Neural cell (in vitro differentiated cells): Measurements from ENCODE around the gene FXYD1. TPM values are rescaled to one million over a fixed set of nuclear protein-coding genes. Genes with fewer than 3 reads are reported as not detected.

Experiments used
- H2AFZ ChIP-seq: fragments of 200-600, 300-800 bp; sonication (generic), shearing (Covaris generic); 2 replicates; pipeline ENCODE4 v1.6.0; 2014; ENCODE audit warnings: low read depth, mild to moderate bottlenecking, antibody characterized with exemption, low read length, moderate library complexity
- H3F3A ChIP-seq: fragments of 200-600 bp; shearing (Covaris generic); 2 replicates; pipeline ENCODE4 v1.6.1; 2016; ENCODE audit warnings: mild to moderate bottlenecking, moderate library complexity, mixed read lengths, antibody characterized with exemption, low read length; ENCODE audit not compliant: insufficient read depth, poor library complexity, severe bottlenecking
- H3K27ac ChIP-seq: fragments of 200-600, 300-800 bp; sonication (generic), shearing (Covaris generic); 2 replicates; pipeline ENCODE4 v1.5.1; 2014; ENCODE audit warnings: mild to moderate bottlenecking, low read length, moderate library complexity
- H3K27me3 ChIP-seq: fragments of 300-800, 200-600 bp; sonication (generic), shearing (Covaris generic); 2 replicates; pipeline ENCODE4 v1.6.0; 2014; ENCODE audit warnings: mild to moderate bottlenecking, low read depth, low read length, moderate library complexity; ENCODE audit not compliant: insufficient read depth
- H3K36me3 ChIP-seq: fragments of 300-800, 200-600 bp; sonication (generic), shearing (Covaris generic); 2 replicates; pipeline ENCODE4 v1.5.1; 2014; ENCODE audit warnings: mild to moderate bottlenecking, antibody characterized with exemption, low read length, moderate library complexity; ENCODE audit not compliant: insufficient read depth
- H3K4me2 ChIP-seq: fragments of 300-800, 200-600 bp; sonication (generic), shearing (Covaris generic); 2 replicates; pipeline ENCODE4 v1.6.0; 2014; ENCODE audit warnings: mild to moderate bottlenecking, low read length
- H3K4me3 ChIP-seq: fragments of 300-800, 200-600 bp; sonication (generic), shearing (Covaris generic); 2 replicates; pipeline ENCODE4 v1.5.1; 2014; ENCODE audit warnings: mild to moderate bottlenecking, low read length, moderate library complexity
- H3K79me2 ChIP-seq: fragments of 200-600 bp; shearing (Covaris generic); replicated peaks from 2 replicates; pipeline ENCODE4 v1.6.0; 2014; ENCODE audit warnings: mild to moderate bottlenecking, low read length, moderate library complexity; ENCODE audit not compliant: insufficient read depth
- H3K9ac ChIP-seq: fragments of 300-800, 200-600 bp; sonication (generic), shearing (Covaris generic); 2 replicates; pipeline ENCODE4 v1.6.1; 2016; ENCODE audit warnings: mild to moderate bottlenecking, low read length, mixed read lengths
- H3K9me2 ChIP-seq: fragments of 200-600 bp; shearing (Covaris generic); 2 replicates; pipeline ENCODE4 v1.6.1; 2016; ENCODE audit warnings: mild to moderate bottlenecking, low read length, mixed read lengths; ENCODE audit not compliant: insufficient read depth
- H3K9me3 ChIP-seq: fragments of 200-600, 300-800 bp; sonication (generic), shearing (Covaris generic); 2 replicates; pipeline ENCODE4 v1.6.1; 2016; ENCODE audit warnings: mild to moderate bottlenecking, mixed run types, low read length, moderate library complexity, mixed read lengths
- H4K20me1 ChIP-seq: fragments of 200-600 bp; shearing (Covaris generic); 2 replicates; pipeline ENCODE4 v1.6.1; 2016; ENCODE audit warnings: mild to moderate bottlenecking, mixed run types; ENCODE audit not compliant: insufficient read depth
- CTCF ChIP-seq: fragments of 450-650 bp; IDR thresholded peaks from 2 replicates; pipeline ENCODE4 v1.5.1; 2014; ENCODE audit warnings: antibody characterized with exemption, mild to moderate bottlenecking, moderate library complexity; ENCODE audit not compliant: poor library complexity, severe bottlenecking
- EP300 ChIP-seq: fragments of 450-650 bp; conservative IDR thresholded peaks from 2 replicates; pipeline ENCODE4 v1.6.1; 2014; ENCODE audit warnings: antibody characterized with exemption, mild to moderate bottlenecking, moderate library complexity; ENCODE audit not compliant: poor library complexity, severe bottlenecking
- EZH2 ChIP-seq: fragments of 200-600, 300-800 bp; shearing (Covaris generic), sonication (generic); IDR thresholded peaks from 2 replicates; pipeline ENCODE4 v1.6.1; 2014; ENCODE audit warnings: antibody characterized with exemption, low read length, borderline replicate concordance, mild to moderate bottlenecking; ENCODE audit not compliant: insufficient read depth, poor library complexity, severe bottlenecking
- MXI1 ChIP-seq: fragments of 450-650 bp; conservative IDR thresholded peaks from 2 replicates; pipeline ENCODE4 v1.6.1; 2014; ENCODE audit warnings: antibody characterized with exemption, mild to moderate bottlenecking; ENCODE audit not compliant: poor library complexity, severe bottlenecking
- POLR2AphosphoS5 ChIP-seq: IDR thresholded peaks from 2 replicates; pipeline ENCODE4 v1.6.1; 2012
- RAD21 ChIP-seq: fragments of 450-650 bp; conservative IDR thresholded peaks from 2 replicates; pipeline ENCODE4 v1.6.1; 2014; ENCODE audit warnings: antibody characterized with exemption, mild to moderate bottlenecking, moderate library complexity
- REST ChIP-seq: IDR thresholded peaks from 2 replicates; pipeline ENCODE4 v1.6.1; 2012; ENCODE audit warnings: borderline replicate concordance
- SMC3 ChIP-seq: fragments of 450-650 bp; conservative IDR thresholded peaks from 2 replicates; pipeline ENCODE4 v1.6.1; 2014; ENCODE audit warnings: antibody characterized with exemption, mild to moderate bottlenecking, moderate library complexity; ENCODE audit not compliant: poor library complexity
- TAF1 ChIP-seq: IDR thresholded peaks from 2 replicates; pipeline ENCODE4 v1.6.1; 2012; ENCODE audit warnings: low read depth
- polyA plus RNA-seq: library from polyadenylated mRNA; depleted of rRNA; stranded (reverse); fragments of >200 nt; gene quantifications from 2 replicates; pipeline ENCODE4 v1.2.3, GENCODE V29; 2014

FXYD1 gene
- polyA plus RNA-seq, 1 donor from 2014 or later, result not detected

- Histone ChIP-seq H4K20me1 (no peaks in the 10 kb centered on the region), H3F3A (no peaks in the 10 kb centered on the region), H3K79me2 (no peaks in the 10 kb centered on the region), H3K9me2 (no peaks in the 10 kb centered on the region), H3K9ac (no peak overlapping the region), H3K27me3 (no peaks in the 10 kb centered on the region), H2AFZ (no peak overlapping the region), H3K36me3 (no peaks in the 10 kb centered on the region), H3K9me3 (no peaks in the 10 kb centered on the region), H3K4me3 (no peak overlapping the region), H3K4me2 (no peak overlapping the region), H3K27ac (no peak overlapping the region)
- TF ChIP-seq MXI1 (no peak), POLR2AphosphoS5 (no peak), SMC3 (no peak), EZH2 (no peak), EP300 (no peak), RAD21 (no peak), TAF1 (no peak), CTCF (no peak)
These were observed 34.3 kb upstream of the FXYD1 start for GRCh38 chr19:35104361-35104760.

- TF ChIP-seq EP300 (no peak), RAD21 (no peak), TAF1 (no peak), REST (no peak), CTCF (no peak), POLR2AphosphoS5 (no peak), EZH2 (no peak), MXI1 (no peak), SMC3 (no peak)
- H3K27ac ChIP-seq, result no peak overlapping the region
- H3K36me3 ChIP-seq, result no peaks in the 10 kb centered on the region
- H3K27me3 ChIP-seq, result no peaks in the 10 kb centered on the region
- no peaks in the 10 kb centered on the region for H4K20me1 ChIP-seq
- H3K9ac ChIP-seq, result no peak overlapping the region
- H3K4me3 ChIP-seq, result no peak overlapping the region
- no peak overlapping the region for H3K4me2 ChIP-seq
- no peaks in the 10 kb centered on the region for H3K79me2 ChIP-seq
- H3F3A ChIP-seq, result no peaks in the 10 kb centered on the region
- H3K9me2 ChIP-seq, result no peaks in the 10 kb centered on the region
- H2AFZ ChIP-seq, result no peak overlapping the region
- no peaks in the 10 kb centered on the region for H3K9me3 ChIP-seq
These were observed 33.6 kb upstream of the FXYD1 start for GRCh38 chr19:35105047-35105410.
